Midbrain (tissue), 1 donor: ENCODE measurements around the gene PHACTR4.
"Not testable (repeated sequence)": the region's sequence is repeated elsewhere in the genome, so short reads cannot be mapped to it uniquely, and the experiment has no call there.

Source experiments
- DNase-seq: peaks from one replicate; lab custom pipeline; 2025; lab: John Stamatoyannopoulos, UW

PHACTR4 gene

DNA sequence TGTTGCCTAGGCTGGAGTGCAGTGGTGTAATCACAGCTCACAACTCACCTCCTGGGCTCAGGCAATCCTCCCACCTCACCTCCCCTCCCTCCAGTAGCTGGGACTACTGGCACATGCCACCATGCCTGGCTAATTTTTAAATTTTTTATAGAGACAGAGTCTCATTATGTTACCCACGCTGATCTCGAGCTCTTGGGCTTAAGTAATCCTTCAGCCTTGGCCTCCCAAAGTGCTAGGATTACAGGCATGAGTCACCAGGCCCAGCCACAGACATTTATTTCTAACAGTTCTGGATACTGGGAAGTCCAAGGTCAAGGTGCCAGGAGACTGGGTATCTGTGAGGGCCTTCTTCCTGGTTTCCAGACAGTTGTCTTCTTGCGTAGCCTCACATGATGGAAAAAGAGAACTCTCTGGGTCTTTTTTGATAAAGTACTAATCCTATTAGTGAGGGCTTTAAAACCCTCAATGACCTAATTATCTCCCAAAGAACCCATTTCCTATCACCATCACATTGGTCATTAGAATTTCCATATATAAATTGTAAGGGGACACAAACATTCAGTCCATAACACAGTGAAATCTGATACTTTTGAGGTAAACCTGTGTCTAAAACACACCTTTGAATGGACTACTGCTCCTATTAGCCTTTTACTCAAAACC lies 67.9 kb downstream of the PHACTR4 start:
- DNase-seq, result no peak

DNA sequence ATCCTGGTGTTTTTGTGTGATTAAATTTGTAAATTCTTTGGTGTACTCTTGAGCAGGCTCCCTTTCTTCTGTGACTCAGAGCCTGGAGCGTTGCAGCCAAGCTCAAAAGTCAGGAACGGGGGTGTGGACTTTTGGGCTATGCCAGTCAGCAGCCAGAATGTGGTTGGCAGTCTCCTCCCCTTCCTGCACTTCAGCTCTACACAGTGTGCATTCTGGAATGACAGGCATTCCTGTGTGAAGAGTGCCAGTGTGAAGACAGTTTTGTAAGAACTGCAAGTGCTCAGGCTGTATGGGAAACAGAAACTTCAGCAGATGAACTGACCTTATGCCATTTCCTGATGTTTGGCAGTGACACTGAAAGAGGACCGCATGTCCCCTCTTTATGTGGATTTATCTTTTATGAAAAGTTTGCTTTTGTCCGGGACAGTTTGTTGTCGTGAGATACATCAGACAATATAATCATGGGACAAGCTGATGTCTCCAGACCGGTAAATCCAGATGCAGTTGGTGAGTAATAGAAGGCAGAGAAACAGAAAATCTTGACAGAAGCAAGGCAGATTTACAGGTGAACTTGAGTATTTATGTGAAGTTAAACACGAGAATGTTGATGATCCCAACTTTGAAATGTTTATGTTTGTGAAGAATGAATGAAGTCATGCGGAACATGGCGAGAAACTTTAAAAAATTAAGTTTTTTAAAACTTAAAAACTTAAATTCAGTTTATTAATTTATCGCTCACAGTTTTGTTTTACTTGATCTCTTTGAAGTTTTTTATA lies 68.6 kb downstream of the PHACTR4 start:
- peak; percentile 13 for DNase-seq

GRCh38 chr1:28439320-28439719 lies 69.8 kb downstream of the PHACTR4 start:
- no peak for DNase-seq

DNA sequence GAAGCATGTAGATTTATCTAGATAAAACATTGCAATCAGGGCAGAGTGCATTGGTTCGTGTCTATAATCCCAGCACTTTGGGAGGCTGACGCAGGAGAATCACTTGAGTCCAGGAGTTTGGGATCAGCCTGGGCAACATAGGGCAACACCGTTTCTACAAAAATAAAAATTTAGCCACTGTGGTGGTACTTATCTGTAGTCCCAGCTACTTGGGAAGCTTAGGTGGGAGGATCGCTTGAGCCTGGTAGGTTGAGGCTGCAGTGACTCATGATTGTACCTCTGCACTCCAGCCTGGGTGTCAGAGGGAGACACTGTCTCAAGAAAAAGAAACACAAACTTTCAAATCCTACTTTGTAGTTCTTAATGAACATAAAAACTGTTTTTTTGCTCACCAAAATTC lies 72.1 kb downstream of the PHACTR4 start:
- DNase-seq, result no peak

GRCh38 chr1:28443550-28443949 lies 74.0 kb downstream of the PHACTR4 start:
- DNase-seq, result no peak

DNA sequence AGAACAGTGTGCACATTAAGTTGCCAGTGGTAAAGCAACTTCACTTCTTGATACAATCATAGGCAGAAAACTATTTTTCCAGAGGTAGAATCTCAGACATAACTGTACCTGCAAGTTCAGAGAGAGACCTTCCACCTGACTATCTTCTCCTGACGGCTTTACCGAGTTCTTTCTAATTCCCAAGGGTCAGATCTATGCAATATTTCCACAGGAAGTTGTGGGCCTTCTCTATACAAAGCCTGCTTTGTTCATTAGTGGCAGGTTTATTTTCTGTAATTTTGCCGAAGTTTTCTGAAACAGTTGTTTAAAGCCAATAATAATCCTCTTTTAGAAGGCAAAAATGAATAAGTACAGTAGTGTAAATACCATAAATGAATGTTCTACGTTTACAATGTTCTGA lies 78.1 kb downstream of the PHACTR4 start:
- DNase-seq, result no peak

- not testable (repeated sequence) for DNase-seq
Observed at GRCh38 chr1:28448094-28448611, 78.6 kb downstream of the PHACTR4 start.

DNA sequence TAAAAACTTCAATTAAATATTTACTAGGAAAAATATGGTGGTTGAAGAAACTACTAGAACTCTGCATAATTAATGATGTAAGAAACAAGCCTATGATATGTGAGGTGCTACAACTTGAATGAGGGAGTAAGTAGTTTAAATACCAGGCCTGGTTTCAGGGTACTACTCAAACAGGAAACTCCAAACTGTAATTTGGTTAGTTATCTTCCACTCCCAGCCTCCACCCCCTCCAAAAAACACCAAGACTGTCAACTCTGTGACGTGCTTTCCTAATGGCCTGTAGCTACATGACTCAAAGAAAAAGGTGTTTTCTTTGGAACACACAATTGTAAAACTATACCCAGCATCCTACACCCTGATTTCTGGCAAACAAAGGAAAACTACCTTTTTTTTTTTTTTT lies 80.4 kb downstream of the PHACTR4 start:
- DNase-seq, result no peak

- DNase-seq, result no peak
Observed at GRCh38 chr1:28450561-28450960, 81.0 kb downstream of the PHACTR4 start.

DNA sequence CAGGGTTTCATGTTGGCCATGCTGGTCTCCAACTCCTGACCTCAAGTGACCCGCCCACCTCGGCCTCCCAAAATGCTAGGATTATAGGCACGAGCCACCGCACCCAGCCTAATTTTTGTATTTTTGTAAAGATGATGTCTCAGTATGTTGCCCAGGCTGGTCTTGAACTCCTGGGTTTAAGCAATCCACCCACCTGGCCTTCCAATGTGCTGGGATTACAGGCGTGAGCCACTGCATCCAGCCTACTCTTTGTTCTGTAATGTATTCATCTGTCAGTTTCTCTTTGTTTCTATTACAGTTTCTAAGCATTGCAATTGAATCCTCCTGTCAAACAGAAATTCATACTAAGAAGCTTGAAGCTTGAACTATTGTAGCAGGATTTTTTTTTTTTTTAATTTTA lies 81.5 kb downstream of the PHACTR4 start:
- no peak for DNase-seq

DNA sequence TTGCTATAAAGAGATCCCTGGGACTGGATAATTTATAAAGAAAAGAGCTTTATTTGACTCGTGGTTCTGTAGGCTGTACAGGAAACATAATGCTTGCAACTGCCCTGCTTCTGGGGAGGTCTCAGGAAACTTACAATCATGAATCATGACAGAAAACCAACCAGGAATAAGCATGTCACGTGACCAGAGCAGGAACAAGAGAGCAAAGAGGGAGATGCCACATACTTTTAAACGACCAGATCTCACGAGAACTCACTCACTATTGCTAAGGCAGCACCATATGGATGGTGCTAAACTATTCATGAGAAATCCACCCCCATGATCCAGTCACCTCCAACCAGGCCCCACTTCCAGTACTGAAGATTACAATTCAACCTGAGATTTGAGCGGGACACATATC lies 86.5 kb downstream of the PHACTR4 start:
- no peak for DNase-seq

GRCh38 chr1:28457678-28458077 lies 88.1 kb downstream of the PHACTR4 start:
- DNase-seq, result no peak

DNA sequence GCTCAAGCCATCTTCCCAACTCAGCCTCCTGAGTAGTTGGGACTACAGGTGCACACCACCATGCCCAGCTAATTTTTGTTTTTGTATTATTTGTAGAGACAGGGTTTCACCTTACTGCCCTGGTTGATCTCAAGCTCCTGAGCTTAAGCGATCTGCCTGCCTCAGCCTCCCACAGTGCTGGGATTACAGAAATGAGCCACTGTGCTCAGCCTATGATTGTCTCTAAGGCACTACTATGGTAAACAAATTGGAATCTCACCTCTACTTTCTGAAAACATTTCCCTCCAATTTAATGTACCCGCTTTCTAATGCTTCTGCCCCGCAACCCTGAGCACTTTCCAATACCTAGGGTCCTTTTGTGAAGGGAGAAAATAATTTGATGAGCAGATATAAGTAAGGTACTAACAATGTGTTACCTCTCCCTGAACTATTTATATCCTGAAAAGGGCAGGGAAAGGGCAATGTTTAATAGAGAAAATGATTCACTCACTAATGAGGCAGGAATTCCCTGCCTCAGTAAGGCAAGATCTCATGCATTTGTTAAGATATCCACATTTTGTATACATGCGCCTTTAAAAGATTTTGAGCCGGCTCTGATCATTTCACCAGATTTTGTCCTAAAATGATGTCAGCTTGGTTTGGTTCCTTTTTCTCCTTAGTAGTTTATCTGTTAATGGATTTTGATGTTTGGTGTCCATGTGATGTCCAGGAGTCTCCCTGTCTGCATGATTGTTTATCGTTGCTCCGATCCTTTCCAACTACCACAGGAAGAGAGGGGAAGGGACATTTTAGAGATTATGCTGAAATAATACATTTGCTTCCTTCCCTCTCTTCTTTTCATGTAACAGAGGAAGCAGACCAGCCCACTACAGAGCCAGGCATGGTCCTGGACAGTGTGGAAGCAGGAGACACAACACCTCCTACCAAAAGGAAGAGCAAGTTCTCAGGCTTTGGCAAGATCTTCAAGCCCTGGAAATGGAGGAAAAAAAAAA lies 89.0 kb downstream of the PHACTR4 start:
- no peak for DNase-seq

DNA sequence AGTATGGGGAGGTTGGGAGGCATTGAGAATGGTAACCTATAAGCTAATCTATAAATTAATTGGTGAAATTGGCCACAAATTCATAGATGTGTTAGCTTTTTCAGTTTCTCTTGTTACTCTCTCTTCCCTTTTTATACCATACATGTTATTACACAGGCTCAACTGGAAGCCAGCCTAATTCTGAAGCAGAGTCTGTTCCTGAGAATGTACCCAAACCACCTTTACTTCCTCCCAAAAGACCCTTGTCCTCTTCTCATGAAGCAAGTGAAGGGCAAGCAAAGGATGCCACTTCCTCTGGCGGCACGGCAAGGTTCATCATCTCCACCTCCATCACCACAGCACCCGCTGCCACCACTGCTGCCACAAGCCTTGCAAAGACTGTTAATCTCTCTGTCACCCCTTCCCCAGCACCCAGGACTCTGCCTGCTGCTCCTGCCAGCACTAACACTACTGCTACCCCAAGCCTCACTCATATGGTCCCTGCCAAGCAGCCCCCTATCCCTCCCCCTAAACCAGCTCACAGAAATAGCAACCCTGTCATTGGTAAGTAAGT lies 96.8 kb downstream of the PHACTR4 start:
- no peak for DNase-seq

GRCh38 chr1:28470146-28470545 lies 100.6 kb downstream of the PHACTR4 start:
- DNase-seq, result no peak

DNA sequence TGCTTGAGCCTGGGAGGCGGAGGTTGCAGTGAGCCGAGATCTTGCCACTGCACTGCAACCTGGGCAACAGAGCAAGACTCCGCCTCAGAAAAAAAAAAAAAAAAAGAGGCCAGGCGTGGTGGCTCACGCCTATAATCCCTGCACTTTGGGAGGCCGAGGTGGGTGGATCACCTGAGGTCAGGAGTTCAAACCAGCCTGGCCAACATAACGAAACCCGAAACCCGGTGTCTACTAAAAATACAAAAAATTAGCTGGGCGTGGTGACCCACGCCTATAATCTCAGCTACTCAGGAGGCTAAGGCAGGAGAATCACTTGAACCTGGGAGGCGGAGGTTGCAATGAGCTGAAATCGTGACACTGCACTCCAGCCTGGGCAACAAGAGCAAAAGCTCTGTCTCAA lies 110.0 kb downstream of the PHACTR4 start:
- DNase-seq, result not testable (repeated sequence)

- no peak for DNase-seq
Observed at GRCh38 chr1:28480308-28480707, 110.8 kb downstream of the PHACTR4 start.

DNA sequence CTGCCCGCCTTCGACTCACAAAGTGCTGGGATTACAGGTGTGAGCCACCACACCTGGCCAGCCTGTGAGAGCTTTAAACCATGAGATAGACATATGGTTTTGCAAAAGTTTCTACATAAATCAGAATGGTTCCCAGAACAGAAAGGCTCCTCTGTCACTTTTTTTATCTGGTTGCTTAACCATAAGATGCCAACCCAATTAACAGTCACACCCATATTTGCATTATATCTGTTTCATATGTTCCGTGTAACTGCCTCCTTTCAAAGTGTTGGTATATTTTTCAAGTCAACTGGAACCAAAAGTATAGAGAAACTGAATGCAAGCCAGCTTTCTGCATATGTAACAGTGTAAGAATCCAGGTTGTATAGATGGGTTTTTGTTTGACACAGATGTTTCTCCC lies 112.6 kb downstream of the PHACTR4 start:
- no peak for DNase-seq

- no peak for DNase-seq
Observed at GRCh38 chr1:28482702-28483101, 113.2 kb downstream of the PHACTR4 start.

DNA sequence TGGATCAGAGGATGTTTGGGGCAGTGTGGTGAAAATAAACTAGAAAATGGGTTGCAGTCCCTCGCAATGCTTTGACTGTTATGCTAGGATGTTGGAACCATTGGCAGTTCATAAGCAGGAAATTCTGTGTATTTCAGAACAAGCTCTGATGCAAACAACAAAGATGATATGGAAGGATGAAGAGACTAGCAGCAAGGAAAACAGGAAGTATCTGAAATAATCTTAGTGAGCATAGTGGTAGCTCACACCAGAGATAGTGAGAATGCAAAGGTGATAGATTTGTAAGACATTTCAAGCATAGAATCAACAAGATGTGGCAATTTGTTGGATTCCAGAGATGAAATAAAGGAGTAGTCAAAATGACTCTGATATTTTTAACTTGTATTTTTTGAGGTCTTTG lies 125.2 kb downstream of the PHACTR4 start:
- no peak for DNase-seq

- DNase-seq, result no peak
Observed at GRCh38 chr1:28499553-28499952, 130.0 kb downstream of the PHACTR4 start.

DNA sequence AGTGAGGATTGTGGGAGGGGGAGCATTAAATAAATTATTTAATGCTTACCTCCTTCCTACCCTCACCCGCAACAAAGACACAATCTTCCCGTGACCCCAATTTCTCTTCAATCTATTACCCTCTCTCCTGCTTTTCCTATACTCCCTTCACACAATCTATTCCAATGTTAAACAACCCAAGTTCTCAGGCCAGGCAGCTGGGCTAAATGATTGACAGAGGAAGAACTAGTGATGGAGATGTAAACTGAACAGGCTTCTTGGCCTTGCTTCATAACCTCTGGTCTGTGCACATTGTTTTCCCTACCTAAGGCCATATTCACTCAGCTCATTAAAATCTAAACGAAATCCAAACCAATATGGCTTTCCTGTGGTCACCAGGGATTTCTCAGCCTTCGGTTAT lies 132.4 kb downstream of the PHACTR4 start:
- no peak for DNase-seq
